ENCODE results near the gene RRP1.
A peak's percentile ranks its signal among the peaks of the same experiment; 100 is the strongest.

The RRP1 gene

DNA sequence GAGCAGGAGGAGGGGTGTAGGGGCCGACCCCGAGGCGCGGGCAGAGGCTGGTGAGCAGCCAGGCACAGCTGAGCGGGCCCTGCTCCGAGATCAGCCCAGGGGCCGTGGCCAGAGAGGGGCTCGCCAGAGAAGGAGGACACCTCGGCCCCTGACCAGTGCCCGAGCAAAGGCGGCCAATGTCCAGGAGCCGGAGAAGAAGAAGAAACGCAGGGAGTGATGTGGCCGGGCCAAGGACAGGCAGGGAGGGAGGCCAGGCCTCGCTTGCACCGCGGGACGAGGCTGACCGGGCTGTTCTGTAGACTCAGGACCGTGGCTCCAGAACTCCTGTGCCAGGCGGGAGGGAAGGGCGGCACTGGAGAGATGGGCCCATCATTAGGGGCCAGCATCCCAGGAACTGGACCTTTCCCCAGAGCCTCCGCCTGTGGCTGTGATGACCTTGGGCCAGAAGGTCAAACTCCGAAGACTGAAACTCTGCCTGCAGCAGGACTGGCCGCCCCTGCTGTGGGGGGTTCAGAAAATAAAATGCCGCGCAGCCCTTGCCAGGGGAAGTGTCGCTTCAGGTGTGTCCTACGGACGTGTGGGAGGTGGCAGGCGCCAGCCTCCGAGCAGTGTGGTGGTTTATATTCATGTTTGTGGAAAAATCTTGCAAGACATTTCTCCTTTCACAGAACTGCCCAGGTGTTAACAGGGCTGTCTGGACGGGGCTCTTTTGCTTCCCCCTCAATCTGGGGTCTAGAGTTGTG lies 14.4 kb downstream of the RRP1 start:
- no peak for DNase-seq

DNA sequence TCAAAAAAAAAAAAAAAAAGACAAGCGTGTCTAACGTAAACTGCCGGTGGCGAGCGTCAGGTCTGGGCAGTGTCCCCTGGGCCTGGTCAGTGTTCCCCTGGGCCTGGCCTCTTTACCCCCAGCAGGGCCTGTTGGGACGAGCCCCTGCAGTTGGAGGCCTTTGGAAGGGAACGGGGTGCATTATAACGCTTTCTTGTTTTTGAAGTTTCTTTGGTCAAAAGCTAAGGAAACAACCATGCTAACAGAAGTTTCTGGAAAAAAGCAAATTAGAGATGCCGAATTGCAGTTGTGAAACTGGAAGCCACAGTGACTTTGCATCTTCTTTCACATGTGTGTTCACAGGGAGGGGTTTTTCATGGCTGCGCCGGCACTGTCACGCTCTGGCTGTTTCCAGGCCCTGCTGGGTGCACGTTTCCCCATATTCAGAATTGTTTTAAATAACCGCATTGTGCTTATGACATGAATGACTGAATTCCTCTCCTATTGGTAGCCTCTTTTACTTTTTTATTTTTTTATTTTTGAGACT lies 16.0 kb downstream of the RRP1 start:
- DNase-seq = no peak

DNA sequence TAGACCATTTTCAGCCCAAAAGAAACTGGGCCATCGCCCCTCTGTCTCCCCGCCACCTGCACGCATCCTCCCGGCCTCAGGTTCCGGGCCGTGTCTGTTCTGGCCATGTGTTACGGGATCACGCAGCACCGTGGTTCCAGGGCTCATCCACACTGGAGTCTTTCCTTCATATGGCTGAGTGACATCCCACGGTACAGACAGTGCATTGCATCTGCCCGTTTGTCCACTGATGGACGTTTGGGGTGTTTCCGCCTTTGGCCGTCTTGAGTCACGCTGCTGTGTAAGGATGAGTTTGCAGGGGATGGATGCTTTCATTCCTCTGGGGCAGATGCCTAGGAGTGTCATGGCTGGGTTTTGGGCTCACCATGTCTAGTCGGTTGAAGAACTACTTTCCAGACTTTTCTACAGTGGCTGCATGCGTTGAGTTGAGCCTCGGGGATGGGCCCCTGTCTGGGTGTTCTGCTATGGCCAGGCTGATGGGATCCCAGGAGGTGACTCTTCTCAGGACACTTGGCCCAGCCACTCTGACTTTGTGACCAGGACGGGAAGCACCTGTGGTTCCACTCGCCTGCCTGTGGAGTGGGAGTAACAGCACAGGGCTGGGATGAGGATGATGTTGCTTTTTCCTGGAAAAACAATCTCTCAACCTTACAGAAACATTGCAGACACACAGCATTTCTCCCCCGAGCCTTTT lies 16.8 kb downstream of the RRP1 start:
- DNase-seq = no peak

DNA sequence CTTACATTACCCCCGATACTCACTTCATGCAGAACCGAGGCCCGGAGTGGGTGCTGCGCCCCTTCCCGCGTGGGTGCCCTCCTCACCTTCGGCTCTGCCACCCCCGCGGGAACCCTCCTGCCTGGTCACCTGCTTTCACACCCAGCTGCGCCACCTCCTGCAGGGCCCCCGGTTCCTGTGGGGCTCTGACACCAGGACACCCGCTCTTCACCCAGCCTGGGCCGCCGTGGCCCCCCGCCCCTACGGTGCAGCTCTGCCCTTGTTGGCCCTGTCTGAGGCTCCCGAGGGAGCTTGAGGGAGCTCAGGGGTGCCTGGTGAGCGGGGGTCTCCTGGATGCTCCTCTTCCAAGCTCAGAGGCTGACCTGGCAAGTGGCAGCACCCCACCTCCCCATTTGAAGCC lies 19.0 kb downstream of the RRP1 start:
- no peak for DNase-seq

DNA sequence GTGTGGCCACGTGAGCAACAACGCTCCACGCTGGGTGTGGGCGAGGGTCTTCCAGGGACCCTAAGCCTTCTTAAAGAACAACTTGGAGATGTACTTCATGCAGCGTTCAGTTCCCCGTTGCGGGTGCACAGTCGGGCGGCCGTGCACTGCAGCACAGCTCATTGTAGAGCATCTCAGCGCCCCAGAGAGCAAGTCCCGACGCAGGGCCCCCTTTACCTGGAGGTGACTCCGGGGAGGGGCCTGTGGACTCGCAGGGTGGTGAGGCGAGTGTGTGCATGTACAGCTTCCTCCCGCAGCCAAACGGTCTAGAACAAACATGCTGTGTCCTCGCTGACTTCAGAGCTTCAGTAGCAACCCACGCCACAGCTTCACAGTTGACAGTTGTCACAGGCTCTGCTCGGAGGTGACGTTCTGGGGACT lies 19.5 kb downstream of the RRP1 start:
- DNase-seq = no peak

- no peak for DNase-seq
Observed at GRCh38 chr21:43809346-43809799, 20.0 kb downstream of the RRP1 start.

DNA sequence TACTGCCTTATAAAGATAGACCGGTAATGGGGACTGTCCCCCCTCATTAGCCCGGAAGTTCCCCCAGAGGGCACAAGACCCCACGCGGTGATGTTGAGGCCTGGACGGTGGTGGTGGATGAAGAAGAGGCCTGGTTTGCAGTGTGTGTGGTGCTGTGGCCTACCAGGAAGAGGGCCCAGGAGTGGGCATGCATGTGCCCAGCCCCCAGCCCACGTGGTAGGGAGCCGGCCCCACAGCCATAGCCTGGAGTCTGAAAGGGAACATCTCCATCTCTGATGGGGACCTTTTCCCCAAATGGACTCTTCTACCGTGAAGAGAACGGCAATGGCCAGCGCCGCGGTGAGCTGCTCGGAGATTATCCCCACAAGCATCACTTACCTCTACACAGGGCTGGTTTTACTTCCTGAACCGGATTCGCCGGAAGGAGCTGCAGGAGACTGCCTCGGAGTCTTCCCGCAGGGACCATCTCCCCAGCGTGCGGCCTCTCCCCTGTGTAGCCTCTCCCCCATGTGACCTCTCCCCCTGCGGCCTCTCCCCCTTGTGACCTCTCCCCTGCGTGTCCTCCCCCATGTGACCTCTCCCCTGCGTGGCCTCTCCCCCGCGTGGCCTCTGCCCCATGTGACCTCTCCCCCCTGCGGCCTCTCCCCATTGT lies 20.6 kb downstream of the RRP1 start:
- DNase-seq = no peak

DNA sequence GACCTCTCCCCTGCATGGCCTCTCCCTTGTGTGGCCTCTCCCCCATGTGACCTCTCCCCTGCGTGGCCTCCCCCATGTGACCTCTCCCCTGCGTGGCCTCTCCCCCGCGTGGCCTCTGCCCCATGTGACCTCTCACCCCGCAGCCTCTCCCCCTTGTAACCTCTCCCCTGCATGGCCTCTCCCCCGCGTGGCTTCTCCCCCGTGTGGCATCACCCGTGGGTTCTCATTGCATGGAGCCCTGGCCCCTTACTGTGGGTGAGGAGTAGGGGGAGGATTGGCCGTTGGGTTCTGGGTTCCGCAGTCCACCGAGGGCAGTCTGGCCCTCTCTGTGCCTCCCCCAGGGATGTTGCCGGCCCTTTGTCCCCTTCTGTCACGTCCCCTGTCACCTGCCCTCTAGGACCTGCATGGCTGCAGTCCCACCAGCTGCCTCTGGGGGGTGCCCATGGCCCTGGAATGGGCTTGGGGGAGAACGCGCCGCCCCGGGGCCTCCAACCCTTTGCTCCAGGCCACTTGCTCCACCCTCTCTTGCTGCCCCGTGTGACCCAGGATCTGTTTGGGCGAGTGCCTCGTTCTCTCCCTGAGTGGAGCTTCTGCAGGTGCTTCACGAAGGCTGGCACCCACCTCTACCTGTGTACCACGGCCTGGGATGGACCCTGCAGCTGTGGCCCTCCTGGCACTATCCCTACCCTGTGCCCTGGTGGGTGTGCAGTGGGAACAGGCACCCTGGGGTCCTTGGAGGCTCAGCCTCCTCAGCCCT lies 21.3 kb downstream of the RRP1 start:
- DNase-seq = peak; percentile 48

- no peak for DNase-seq
Observed at GRCh38 chr21:43811262-43812105, 22.1 kb downstream of the RRP1 start.

GRCh38 chr21:43812139-43812821 lies 22.9 kb downstream of the RRP1 start:
- no peak for DNase-seq

DNA sequence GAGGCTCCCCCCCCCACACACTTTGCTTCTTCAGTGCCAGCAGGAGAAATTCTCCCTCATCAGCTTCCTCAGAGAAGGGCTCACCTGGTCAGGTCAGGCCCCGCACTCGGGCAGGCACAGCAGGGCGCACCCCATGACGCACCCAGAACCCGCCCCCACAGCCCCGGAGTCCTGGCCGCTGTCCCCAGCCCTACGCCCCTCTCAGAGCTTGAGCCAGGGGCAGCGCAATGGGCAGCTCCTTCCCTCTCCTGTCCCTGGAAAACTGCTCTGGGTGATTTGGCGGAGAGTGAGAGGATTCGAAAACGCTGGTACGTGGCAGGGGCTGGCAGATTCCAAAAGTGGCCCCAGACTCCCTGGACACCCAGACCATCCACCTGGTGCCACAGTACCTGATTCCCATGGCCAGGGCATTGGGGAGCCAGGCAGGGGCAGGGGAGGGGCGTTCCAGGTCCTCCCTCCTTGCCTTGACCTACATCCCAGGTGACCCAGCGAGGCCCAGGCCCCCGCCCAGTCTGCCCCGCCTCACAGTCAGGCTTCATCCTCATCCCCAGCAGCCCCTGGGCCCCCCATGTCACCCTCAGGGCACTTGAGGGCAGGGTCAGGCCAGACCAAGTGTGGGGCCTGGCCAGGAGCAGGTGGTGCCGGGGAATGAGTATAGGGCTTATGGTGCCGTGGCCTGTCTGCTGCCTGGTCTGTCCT lies 23.7 kb downstream of the RRP1 start:
- no peak for DNase-seq

GRCh38 chr21:43813656-43813980 lies 24.2 kb downstream of the RRP1 start:
- no peak for DNase-seq

DNA sequence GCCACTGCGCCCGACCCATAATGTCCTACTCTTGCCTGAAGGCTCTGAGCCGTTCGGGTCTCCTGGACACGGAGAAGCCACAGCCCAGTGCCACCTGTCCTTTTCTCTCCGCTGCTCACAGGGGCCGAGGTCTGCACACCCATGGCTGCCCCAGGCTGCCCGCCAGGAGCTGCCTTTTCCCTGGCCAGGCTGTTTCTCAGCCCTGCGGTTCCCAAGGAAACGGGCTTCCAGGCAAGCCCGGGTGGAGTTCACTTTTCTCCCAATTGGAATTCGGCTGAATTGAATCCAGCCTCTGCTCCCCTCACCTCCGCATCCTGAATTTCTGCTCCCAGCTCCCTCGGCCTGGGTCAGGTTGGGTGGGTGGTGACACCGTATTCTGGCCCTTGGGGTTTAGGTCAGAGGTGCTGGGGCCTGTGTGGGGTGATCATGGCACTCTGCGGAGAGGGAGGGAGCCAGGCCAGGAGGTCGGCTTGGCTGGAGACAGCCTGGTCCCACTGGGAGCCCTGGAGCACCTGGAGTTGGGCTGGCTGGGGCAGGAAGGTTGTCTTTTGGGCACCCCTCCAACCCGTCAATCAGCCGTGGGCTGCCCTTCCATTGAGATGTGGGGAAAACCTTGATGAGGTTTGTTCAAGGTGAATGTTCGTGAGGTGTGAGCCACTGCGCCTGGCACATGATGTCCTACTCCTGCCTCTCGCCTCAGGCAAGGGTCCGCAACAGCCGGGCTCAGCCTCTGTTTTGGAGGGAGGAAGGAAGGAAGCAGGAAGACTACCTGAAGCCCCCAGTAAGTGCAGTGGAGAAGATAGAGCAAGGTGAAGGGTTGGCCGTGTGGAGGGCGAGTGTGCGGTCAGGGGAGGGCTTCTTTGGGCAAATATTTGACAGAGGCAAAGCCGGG lies 25.1 kb downstream of the RRP1 start:
- no peak for DNase-seq

GRCh38 chr21:43815107-43815613 lies 25.8 kb downstream of the RRP1 start:
- no peak for DNase-seq

- DNase-seq = no peak
Observed at GRCh38 chr21:43815991-43816390, 26.6 kb downstream of the RRP1 start.

DNA sequence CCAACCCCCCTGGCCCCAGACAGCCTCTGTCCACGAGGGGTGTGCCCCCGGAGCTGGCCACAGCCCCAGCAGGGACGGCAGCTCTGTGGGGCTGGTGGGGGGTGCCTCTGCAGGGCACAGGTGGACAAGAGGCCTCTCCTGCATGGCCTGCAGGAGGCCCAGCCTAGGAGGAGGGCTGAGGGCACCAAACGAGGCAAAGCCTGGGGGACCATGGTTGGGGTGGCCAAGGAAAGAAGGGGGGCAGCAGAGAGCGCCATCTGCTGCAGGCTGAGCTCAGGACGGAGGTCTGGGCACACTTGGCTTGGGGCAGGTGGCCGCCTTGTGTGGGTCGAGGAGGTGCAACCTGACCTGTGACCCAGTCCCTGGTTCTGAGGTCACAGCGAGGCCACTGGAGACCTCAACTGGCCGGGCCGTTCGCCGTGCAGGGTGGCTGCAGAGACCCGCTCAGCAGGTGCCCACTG lies 27.3 kb downstream of the RRP1 start:
- no peak for DNase-seq

DNA sequence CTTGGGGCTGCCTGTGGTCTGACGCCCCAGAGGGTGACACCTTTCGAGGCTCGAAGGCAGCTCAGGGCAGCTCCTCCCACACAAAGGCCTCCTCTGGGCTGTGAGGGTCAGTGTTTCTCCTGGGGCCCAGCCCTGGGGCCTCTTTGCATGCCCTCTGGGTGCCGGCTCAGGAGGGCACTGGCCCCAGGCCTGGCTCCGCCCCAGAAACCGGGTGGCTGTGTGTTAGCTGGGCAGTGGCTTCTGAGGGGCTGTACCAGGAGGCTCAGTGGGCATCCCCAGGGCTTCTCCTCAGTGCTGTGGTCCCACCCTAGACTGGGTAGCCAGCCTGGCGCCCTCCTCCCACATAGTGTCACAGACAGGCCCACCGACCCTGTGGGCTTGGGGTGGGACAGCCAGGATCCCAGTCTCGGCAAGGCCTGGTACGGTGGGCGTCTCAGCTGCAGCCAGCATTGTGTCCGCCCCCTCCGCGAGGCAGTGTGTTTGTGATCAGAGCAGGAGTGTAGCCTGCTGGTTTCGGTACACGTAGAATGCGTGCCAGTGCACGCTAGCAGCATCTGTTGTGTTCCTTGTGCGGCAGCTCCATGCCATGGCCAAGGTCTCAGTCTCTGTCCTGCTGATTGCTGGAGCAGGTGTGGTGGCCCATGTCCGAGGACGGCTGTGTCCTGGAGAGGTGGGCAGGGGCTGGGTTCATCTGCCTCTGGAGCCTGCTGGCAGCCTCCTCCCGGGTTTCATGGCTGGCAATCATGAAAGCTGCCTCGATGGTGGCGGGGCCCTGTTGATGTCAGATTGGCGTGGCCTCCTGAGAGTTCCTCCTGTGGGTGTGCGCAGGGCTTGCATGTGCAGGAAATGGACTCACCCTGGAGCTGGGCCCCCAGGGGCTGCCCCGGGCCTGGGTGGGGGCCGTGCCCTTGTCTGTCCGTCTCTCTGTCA lies 28.0 kb downstream of the RRP1 start:
- DNase-seq = no peak

DNA sequence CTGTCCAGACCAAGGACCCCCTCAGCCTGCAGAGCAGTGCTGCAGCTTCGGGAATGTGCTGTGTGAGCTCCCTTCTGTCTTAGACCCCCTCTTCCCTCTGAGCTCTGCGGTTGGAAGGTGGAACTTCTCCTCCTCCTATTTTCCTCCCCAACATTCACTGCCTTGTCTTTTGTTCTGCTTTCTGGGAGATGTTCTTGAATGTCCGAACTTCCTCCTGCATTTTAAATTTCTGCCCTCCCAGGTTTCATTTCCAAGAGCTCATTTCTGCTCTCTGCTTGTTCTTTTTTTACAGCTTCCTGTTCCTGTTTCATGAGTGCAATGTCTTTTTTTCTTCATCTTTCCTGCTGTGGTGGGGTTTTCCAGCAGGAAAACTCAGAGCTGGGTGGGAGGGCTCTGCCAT lies 29.3 kb downstream of the RRP1 start:
- DNase-seq = no peak

Data from fibroblast of skin of right quadriceps (primary cell).